Activated T-cell treated with anti-CD3 and anti-CD28 coated beads for 4 hours (primary cell): Measurements from ENCODE around the gene VWA5B2.

ENCODE experiments used
- DNase-seq: peaks from one replicate; pipeline ENCODE4 v3.0.0-alpha.2; 2020

Gene VWA5B2

DNA sequence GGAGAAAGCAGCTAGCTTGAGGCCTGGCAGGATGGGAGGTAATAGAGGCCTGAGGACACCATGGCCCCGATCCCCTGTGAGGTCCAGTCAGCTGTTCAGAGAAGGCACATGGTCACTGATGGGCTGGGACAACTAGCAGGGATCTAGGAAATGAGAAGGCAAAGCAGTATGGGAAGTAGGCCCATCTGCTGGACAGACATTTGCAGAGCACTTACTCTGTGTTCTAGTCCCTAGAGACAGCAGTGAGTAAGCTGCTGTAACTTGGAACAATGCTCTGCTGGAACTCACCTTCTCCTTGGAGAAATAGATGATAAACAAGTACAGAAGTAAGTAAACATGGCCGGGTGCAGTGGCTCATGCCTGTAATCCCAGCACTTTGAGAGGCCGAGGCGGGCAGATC, 53.6 kb downstream of the VWA5B2 start:
- no peak for DNase-seq

DNA sequence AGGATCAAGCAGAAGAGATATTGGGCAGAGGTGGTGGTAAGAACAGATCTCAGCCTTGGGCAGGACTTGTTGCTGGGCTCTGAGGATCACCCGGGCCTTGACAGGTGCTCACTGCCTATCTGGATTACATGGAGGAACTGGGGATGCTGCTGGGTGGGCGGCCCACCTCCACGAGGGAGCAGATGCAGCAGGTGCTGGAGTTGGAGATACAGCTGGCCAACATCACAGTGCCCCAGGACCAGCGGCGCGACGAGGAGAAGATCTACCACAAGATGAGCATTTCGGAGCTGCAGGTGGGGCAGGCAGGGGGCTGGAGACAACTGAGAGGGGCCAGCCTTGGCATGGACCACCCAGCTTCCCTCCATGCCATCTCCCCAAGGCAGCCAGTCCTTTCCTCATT, 54.3 kb downstream of the VWA5B2 start:
- DNase-seq, result no peak

DNA sequence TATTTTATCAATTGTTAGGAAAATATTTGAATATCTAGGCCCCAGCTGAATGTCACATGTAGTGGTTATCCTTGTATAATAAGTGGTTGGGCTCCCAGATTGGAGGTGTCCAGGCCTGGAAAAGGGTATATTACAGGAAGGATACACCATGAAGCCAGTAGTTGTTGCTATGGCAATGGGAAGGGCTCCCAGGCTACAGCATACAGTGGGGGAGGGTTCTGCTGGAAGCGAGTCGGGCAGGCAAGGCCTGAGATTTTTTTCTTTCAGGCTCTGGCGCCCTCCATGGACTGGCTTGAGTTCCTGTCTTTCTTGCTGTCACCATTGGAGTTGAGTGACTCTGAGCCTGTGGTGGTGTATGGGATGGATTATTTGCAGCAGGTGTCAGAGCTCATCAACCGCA, 55.3 kb downstream of the VWA5B2 start:
- DNase-seq, result no peak

DNA sequence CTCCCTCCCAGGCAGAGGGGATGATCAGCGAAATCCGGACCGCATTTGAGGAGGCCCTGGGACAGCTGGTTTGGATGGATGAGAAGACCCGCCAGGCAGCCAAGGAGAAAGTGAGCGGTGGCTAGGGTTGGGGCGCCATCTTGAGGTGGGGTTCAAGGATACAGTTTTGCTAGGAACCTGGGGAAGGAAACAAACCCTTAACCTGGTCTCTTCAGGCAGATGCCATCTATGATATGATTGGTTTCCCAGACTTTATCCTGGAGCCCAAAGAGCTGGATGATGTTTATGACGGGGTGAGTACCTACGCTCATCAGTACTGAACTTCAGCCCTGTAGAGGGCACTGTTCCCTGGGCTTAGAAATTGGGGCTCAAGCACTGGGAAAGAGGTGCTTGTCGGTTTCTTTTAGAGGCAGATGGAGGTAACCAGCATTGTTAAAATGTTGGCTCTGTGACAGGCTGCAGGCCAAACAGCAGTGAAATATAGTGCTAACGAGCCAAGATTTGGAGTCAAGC, 60.1 kb downstream of the VWA5B2 start:
- peak; percentile 63 for DNase-seq

DNA sequence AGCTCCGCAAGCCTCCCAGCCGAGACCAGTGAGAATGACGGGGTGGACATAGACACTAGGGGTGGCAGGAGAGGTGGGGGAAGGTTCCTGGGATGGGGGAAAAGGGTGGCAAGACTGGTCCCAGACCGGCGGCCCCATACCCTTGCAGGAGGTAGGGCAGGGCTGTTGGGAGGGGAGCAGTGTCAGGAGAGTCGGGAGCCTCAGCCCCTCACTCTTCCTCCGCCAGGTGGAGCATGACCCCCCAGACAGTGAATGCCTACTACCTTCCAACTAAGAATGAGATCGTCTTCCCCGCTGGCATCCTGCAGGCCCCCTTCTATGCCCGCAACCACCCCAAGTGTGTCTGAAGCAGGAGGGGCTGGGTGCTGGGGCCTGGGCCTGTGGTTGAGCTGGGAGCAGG, 60.9 kb downstream of the VWA5B2 start:
- DNase-seq, result no peak

DNA sequence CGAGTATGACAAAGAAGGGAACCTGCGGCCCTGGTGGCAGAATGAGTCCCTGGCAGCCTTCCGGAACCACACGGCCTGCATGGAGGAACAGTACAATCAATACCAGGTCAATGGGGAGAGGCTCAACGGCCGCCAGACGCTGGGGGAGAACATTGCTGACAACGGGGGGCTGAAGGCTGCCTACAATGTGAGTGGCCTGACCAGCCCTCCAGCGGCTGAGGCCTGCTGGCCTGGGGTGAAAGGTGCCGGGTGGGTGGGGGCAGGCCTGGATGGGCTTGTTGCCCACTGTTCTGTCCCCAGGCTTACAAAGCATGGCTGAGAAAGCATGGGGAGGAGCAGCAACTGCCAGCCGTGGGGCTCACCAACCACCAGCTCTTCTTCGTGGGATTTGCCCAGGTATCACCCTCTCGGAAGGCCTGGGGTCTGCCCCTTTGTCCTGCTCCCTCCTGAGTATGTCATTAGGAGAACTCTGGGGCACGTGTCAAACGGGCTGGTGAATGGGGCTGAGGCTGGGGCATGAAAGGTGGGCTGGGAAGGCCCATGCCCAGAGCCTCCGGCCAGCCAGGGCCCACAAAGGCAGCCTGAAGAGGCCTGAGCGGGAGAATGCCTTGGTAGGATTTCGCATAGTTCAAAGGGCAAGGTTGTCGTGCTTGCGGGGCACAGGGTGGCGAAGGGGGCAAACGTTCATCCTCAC, 61.8 kb downstream of the VWA5B2 start:
- DNase-seq, result no peak
